HEK293 (cell line): ENCODE measurements around the gene RAB10.
A peak's percentile ranks its signal among the peaks of the same experiment; 100 is the strongest.

ENCODE experiments used
- CTCF ChIA-PET: fragments of 350-600 bp; formaldehyde crosslinking; extraction: SDS; loops from one replicate; lab custom pipeline; 2021; ENCODE audit warnings: antibody characterized with exemption; lab: Yijun Ruan, JAX
- POLR2A ChIA-PET: fragments of 300-600 bp; formaldehyde crosslinking; extraction: SDS; loops from one replicate; lab custom pipeline; 2020; ENCODE audit warnings: antibody characterized with exemption, inconsistent platforms; lab: Yijun Ruan, JAX
- H3K27ac ChIP-seq: fragments of 200-500 bp; sonication (Bioruptor generic); 2 replicates; pipeline ENCODE4 v1.5.1; 2014; ENCODE audit warnings: low read depth, low read length, control low read depth, inconsistent platforms; ENCODE audit errors: extremely low read depth
- H3K36me3 ChIP-seq, 2 experiments: fragments of 200-500 bp in 1 of 2; sonication (Bioruptor generic) in 1 of 2; 1 replicate in 1 of 2; 2 replicates in 1 of 2; pipeline ENCODE4 v1.5.1; 2014 to 2017; ENCODE audit warnings: inconsistent platforms in 2 of 2, low read length in 2 of 2; ENCODE audit not compliant: control insufficient read depth in 2 of 2, insufficient read depth in 1 of 2
- H3K4me1 ChIP-seq: fragments of 200-500 bp; sonication (Bioruptor generic); 2 replicates; pipeline ENCODE4 v1.5.1; 2014; ENCODE audit warnings: mild to moderate bottlenecking, low read length, inconsistent platforms; ENCODE audit not compliant: control insufficient read depth, insufficient read depth
- H3K4me3 ChIP-seq: 2 replicates; pipeline ENCODE4 v1.5.1; 2011; ENCODE audit warnings: low read depth, mild to moderate bottlenecking, control low read depth, low read length, moderate library complexity
- H3K9me3 ChIP-seq: fragments of 200-500 bp; sonication (Bioruptor generic); 2 replicates; pipeline ENCODE4 v1.5.1; 2014; ENCODE audit warnings: low read depth, low read length, inconsistent platforms; ENCODE audit not compliant: control insufficient read depth, insufficient read depth
- FEZF1 ChIP-seq: fragments of 450-650 bp; formaldehyde crosslinking; IDR thresholded peaks from 2 replicates; pipeline ENCODE4 v1.5.1; 2016; ENCODE audit warnings: missing biosample characterization, missing genetic modification characterization
- GLIS1 ChIP-seq: fragments of 450-650 bp; formaldehyde crosslinking; IDR thresholded peaks from 2 replicates; pipeline ENCODE4 v1.5.1; 2016; ENCODE audit warnings: missing biosample characterization, missing genetic modification characterization
- GLIS2 ChIP-seq: fragments of 450-650 bp; formaldehyde crosslinking; IDR thresholded peaks from 2 replicates; pipeline ENCODE4 v1.5.1; 2016; ENCODE audit warnings: missing biosample characterization, missing genetic modification characterization
- KLF8 ChIP-seq: fragments of 450-650 bp; formaldehyde crosslinking; IDR thresholded peaks from 2 replicates; pipeline ENCODE4 v1.5.1; 2016; ENCODE audit warnings: missing biosample characterization, missing genetic modification characterization
- OSR2 ChIP-seq: fragments of 450-650 bp; formaldehyde crosslinking; IDR thresholded peaks from 2 replicates; pipeline ENCODE4 v1.5.1; 2016; ENCODE audit warnings: missing biosample characterization, missing genetic modification characterization
- TSHZ1 ChIP-seq: fragments of 450-650 bp; formaldehyde crosslinking; IDR thresholded peaks from 2 replicates; pipeline ENCODE4 v1.5.1; 2016; ENCODE audit warnings: missing biosample characterization, missing genetic modification characterization, borderline replicate concordance
- ZBTB17 ChIP-seq: fragments of 450-650 bp; formaldehyde crosslinking; IDR thresholded peaks from 2 replicates; pipeline ENCODE4 v1.5.1; 2016; ENCODE audit warnings: missing biosample characterization, missing genetic modification characterization
- ZNF140 ChIP-seq: fragments of 450-650 bp; formaldehyde crosslinking; IDR thresholded peaks from 2 replicates; pipeline ENCODE4 v1.5.1; 2016; ENCODE audit warnings: missing biosample characterization, missing genetic modification characterization
- ZNF19 ChIP-seq: fragments of 450-650 bp; formaldehyde crosslinking; IDR thresholded peaks from 2 replicates; pipeline ENCODE4; 2016; ENCODE audit warnings: missing biosample characterization, missing genetic modification characterization, low read depth
- ZNF248 ChIP-seq: fragments of 450-650 bp; formaldehyde crosslinking; IDR thresholded peaks from 2 replicates; pipeline ENCODE4 v1.5.1; 2017; ENCODE audit warnings: missing biosample characterization, missing genetic modification characterization
- ZNF335 ChIP-seq: fragments of 450-650 bp; formaldehyde crosslinking; conservative IDR thresholded peaks from 2 replicates; pipeline ENCODE4 v1.5.1; 2016; ENCODE audit warnings: missing biosample characterization, missing genetic modification characterization
- ZNF391 ChIP-seq: fragments of 450-650 bp; formaldehyde crosslinking; IDR thresholded peaks from 2 replicates; pipeline ENCODE4 v1.5.1; 2016; ENCODE audit warnings: low read depth, missing biosample characterization, missing genetic modification characterization, borderline replicate concordance
- ZNF488 ChIP-seq: fragments of 450-650 bp; formaldehyde crosslinking; IDR thresholded peaks from 2 replicates; pipeline ENCODE4 v1.5.1; 2016; ENCODE audit warnings: missing biosample characterization, missing genetic modification characterization
- ZNF513 ChIP-seq: fragments of 450-650 bp; IDR thresholded peaks from 2 replicates; pipeline ENCODE4 v1.5.1; 2018; ENCODE audit warnings: missing biosample characterization, missing genetic modification characterization
- ZNF558 ChIP-seq: fragments of 450-650 bp; formaldehyde crosslinking; IDR thresholded peaks from 2 replicates; pipeline ENCODE4 v1.5.1; 2016; ENCODE audit warnings: missing biosample characterization, missing genetic modification characterization
- ZNF629 ChIP-seq: fragments of 450-650 bp; formaldehyde crosslinking; IDR thresholded peaks from 2 replicates; pipeline ENCODE4 v1.5.1; 2017; ENCODE audit warnings: missing biosample characterization, missing genetic modification characterization
- ZNF664 ChIP-seq: fragments of 450-650 bp; formaldehyde crosslinking; IDR thresholded peaks from 2 replicates; pipeline ENCODE4 v1.5.1; 2016; ENCODE audit warnings: missing biosample characterization, missing genetic modification characterization
- ZNF677 ChIP-seq: fragments of 450-650 bp; IDR thresholded peaks from 2 replicates; pipeline ENCODE4 v1.5.0; 2018; ENCODE audit warnings: missing biosample characterization, mild to moderate bottlenecking, missing genetic modification characterization, moderate library complexity
- ZNF701 ChIP-seq: fragments of 450-650 bp; formaldehyde crosslinking; IDR thresholded peaks from 2 replicates; pipeline ENCODE4 v1.5.1; 2016; ENCODE audit warnings: missing biosample characterization, missing genetic modification characterization
- ZNF768 ChIP-seq: fragments of 450-650 bp; formaldehyde crosslinking; IDR thresholded peaks from 2 replicates; pipeline ENCODE4 v1.5.1; 2018; ENCODE audit warnings: missing biosample characterization, mild to moderate bottlenecking, missing genetic modification characterization
- ZNF843 ChIP-seq: fragments of 450-650 bp; formaldehyde crosslinking; IDR thresholded peaks from 2 replicates; pipeline ENCODE4 v1.5.1; 2016; ENCODE audit warnings: missing biosample characterization, missing genetic modification characterization
- TF ChIP-seq, protein P1 (sequence below): fragments of 450-650 bp; formaldehyde crosslinking; IDR thresholded peaks from 2 replicates; pipeline ENCODE4 v1.5.1; 2016; ENCODE audit warnings: missing biosample characterization, missing genetic modification characterization
- TF ChIP-seq, protein P2 (sequence below): fragments of 450-650 bp; formaldehyde crosslinking; IDR thresholded peaks from 2 replicates; pipeline ENCODE4 v1.5.1; 2016; ENCODE audit warnings: missing biosample characterization, missing genetic modification characterization

Gene RAB10

GRCh38 chr2:26054598-26055348 lies 20.9 kb downstream of the RAB10 start:
- Histone ChIP-seq H3K27ac (no peak overlapping the region), H3K36me3 (no peaks in the 10 kb centered on the region; a peak in 1 of 3 replicates), H3K4me3 (no peak overlapping the region), H3K9me3 (no peaks in the 10 kb centered on the region), H3K4me1 (peaks cover 20% of the 10 kb centered on the region)
- ChIA-PET CTCF (interaction anchor here (0.6 to 0.7 kb wide), 3 partner anchors 13 to 140 kb away, joined by 3 read pairs; no protein-coding TSS in a partner anchor), POLR2A (no interaction called here)
- peak; percentile 74 for TF ChIP-seq ZNF629
- TF ChIP-seq KLF8 (tag by site-specific recombination): peak; percentile 27; the same call in 1 of the 2 replicates
- TF ChIP-seq ZNF140: no peak
- TF ChIP-seq, protein P1, sequence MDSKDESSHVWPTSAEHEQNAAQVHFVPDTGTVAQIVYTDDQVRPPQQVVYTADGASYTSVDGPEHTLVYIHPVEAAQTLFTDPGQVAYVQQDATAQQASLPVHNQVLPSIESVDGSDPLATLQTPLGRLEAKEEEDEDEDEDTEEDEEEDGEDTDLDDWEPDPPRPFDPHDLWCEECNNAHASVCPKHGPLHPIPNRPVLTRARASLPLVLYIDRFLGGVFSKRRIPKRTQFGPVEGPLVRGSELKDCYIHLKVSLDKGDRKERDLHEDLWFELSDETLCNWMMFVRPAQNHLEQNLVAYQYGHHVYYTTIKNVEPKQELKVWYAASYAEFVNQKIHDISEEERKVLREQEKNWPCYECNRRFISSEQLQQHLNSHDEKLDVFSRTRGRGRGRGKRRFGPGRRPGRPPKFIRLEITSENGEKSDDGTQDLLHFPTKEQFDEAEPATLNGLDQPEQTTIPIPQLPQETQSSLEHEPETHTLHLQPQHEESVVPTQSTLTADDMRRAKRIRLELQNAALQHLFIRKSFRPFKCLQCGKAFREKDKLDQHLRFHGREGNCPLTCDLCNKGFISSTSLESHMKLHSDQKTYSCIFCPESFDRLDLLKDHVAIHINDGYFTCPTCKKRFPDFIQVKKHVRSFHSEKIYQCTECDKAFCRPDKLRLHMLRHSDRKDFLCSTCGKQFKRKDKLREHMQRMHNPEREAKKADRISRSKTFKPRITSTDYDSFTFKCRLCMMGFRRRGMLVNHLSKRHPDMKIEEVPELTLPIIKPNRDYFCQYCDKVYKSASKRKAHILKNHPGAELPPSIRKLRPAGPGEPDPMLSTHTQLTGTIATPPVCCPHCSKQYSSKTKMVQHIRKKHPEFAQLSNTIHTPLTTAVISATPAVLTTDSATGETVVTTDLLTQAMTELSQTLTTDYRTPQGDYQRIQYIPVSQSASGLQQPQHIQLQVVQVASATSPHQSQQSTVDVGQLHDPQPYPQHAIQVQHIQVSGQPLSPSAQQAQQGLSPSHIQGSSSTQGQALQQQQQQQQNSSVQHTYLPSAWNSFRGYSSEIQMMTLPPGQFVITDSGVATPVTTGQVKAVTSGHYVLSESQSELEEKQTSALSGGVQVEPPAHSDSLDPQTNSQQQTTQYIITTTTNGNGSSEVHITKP (tag by site-specific recombination): 0 out of 2 replicates have a peak, but pooled peaks have one; percentile 7
- TF ChIP-seq ZNF677 (tag by site-specific recombination): peak; percentile 56; the same call in 1 of the 2 replicates
- no peak for TF ChIP-seq ZNF843
- no peak for TF ChIP-seq ZNF488 (tag by site-specific recombination)
- peak; percentile 75 for TF ChIP-seq GLIS1 (tag by site-specific recombination)
- 0 out of 2 replicates have a peak, but pooled peaks have one; percentile 44 for TF ChIP-seq ZBTB17 (tag by site-specific recombination)
- no peak for TF ChIP-seq ZNF701
- peak; percentile 80 for TF ChIP-seq OSR2 (tag by site-specific recombination)
- no peak for TF ChIP-seq ZNF513 (tag by site-specific recombination)
- TF ChIP-seq GLIS2 (tag by site-specific recombination): peak; percentile 35; the same call in 1 of the 2 replicates
- no peak for TF ChIP-seq TSHZ1 (tag by site-specific recombination)

- Histone ChIP-seq H3K4me1 (peaks cover 21% of the 10 kb centered on the region), H3K4me3 (no peak overlapping the region), H3K27ac (no peak overlapping the region), H3K9me3 (no peaks in the 10 kb centered on the region), H3K36me3 (no peaks in the 10 kb centered on the region; a peak in 1 of 3 replicates)
- CTCF ChIA-PET: interaction anchor here (0.6 kb wide), 1 partner anchor 21 kb away, joined by 3 read pairs; no protein-coding TSS in a partner anchor
- POLR2A ChIA-PET: no interaction called here
- TF ChIP-seq ZNF248 (no peak), ZNF768 (tag by site-specific recombination) (no peak), ZNF391 (tag by site-specific recombination) (no peak), ZNF664 (tag by site-specific recombination) (no peak), ZBTB17 (tag by site-specific recombination) (peak; percentile 56), ZNF335 (tag by site-specific recombination) (no peak), KLF8 (tag by site-specific recombination) (no peak), FEZF1 (0 out of 2 replicates have a peak, but pooled peaks have one; percentile 14), ZNF19 (tag by site-specific recombination) (no peak), ZNF558 (tag by site-specific recombination) (no peak), OSR2 (tag by site-specific recombination) (peak; percentile 81)
- TF ChIP-seq, protein P2, sequence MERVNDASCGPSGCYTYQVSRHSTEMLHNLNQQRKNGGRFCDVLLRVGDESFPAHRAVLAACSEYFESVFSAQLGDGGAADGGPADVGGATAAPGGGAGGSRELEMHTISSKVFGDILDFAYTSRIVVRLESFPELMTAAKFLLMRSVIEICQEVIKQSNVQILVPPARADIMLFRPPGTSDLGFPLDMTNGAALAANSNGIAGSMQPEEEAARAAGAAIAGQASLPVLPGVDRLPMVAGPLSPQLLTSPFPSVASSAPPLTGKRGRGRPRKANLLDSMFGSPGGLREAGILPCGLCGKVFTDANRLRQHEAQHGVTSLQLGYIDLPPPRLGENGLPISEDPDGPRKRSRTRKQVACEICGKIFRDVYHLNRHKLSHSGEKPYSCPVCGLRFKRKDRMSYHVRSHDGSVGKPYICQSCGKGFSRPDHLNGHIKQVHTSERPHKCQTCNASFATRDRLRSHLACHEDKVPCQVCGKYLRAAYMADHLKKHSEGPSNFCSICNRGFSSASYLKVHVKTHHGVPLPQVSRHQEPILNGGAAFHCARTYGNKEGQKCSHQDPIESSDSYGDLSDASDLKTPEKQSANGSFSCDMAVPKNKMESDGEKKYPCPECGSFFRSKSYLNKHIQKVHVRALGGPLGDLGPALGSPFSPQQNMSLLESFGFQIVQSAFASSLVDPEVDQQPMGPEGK (tag by site-specific recombination): no peak
These were observed 24.5 kb downstream of the RAB10 start for GRCh38 chr2:26058390-26058789.
